ENCODE results near the gene ANKRD36C.
"Not testable (repeated sequence)": the region's sequence is repeated elsewhere in the genome, so short reads cannot be mapped to it uniquely, and the experiment has no call there.

ANKRD36C gene

GRCh38 chr2:95991351-95992094 lies at the start of gene ANKRD36C:
ANKRD36C (minus strand) TSS chr2:95991824; CDS start chr2:95991708, 116 bp downstream.
- in situ Hi-C loops (cut with HindIII; ENCODE audit: low sequenced_read_pairs): not testable (repeated sequence)

GRCh38 chr2:96035554-96035953 lies 43.9 kb upstream of the ANKRD36C start:
- in situ Hi-C loops (cut with HindIII; ENCODE audit: low sequenced_read_pairs): not testable (repeated sequence)

- in situ Hi-C loops (cut with HindIII; ENCODE audit: low sequenced_read_pairs): not testable (repeated sequence)
Measured at GRCh38 chr2:96034792-96035191, 43.2 kb upstream of the ANKRD36C start, which contains the start of gene GPAT2. GPAT2 (minus strand) TSS chr2:96034916; CDS start chr2:96032359, 2,557 bp downstream.

GRCh38 chr2:96033997-96034396 lies 42.4 kb upstream of the ANKRD36C start:
- in situ Hi-C loops (cut with HindIII; ENCODE audit: low sequenced_read_pairs): not testable (repeated sequence)

GRCh38 chr2:96027725-96028325 lies 36.2 kb upstream of the ANKRD36C start:
- in situ Hi-C loops (cut with HindIII; ENCODE audit: low sequenced_read_pairs): not testable (repeated sequence)

GRCh38 chr2:96025755-96026154 lies 34.1 kb upstream of the ANKRD36C start:
- in situ Hi-C loops (cut with HindIII; ENCODE audit: low sequenced_read_pairs): not testable (repeated sequence)

GRCh38 chr2:96025194-96025492 lies 33.5 kb upstream of the ANKRD36C start:
- in situ Hi-C loops (cut with HindIII; ENCODE audit: low sequenced_read_pairs): no loop called here

- in situ Hi-C loops (cut with HindIII; ENCODE audit: low sequenced_read_pairs): no loop called here
Measured at GRCh38 chr2:96024336-96025193, 32.9 kb upstream of the ANKRD36C start.

- in situ Hi-C loops (cut with HindIII; ENCODE audit: low sequenced_read_pairs): not testable (repeated sequence)
Measured at GRCh38 chr2:96023701-96024100, 32.1 kb upstream of the ANKRD36C start.

- in situ Hi-C loops (cut with HindIII; ENCODE audit: low sequenced_read_pairs): not testable (repeated sequence)
Measured at GRCh38 chr2:96022701-96023447, 31.2 kb upstream of the ANKRD36C start.

- in situ Hi-C loops (cut with HindIII; ENCODE audit: low sequenced_read_pairs): not testable (repeated sequence)
Measured at GRCh38 chr2:96022126-96022525, 30.5 kb upstream of the ANKRD36C start.

- in situ Hi-C loops (cut with HindIII; ENCODE audit: low sequenced_read_pairs): not testable (repeated sequence)
Measured at GRCh38 chr2:96021142-96021541, 29.5 kb upstream of the ANKRD36C start.

- in situ Hi-C loops (cut with HindIII; ENCODE audit: low sequenced_read_pairs): not testable (repeated sequence)
Measured at GRCh38 chr2:96019909-96020590, 28.4 kb upstream of the ANKRD36C start.

GRCh38 chr2:96016321-96016720 lies 24.7 kb upstream of the ANKRD36C start:
- in situ Hi-C loops (cut with HindIII; ENCODE audit: low sequenced_read_pairs): not testable (repeated sequence)

GRCh38 chr2:96012792-96013264 lies 21.2 kb upstream of the ANKRD36C start:
- in situ Hi-C loops (cut with HindIII; ENCODE audit: low sequenced_read_pairs): not testable (repeated sequence)

GRCh38 chr2:96012086-96012791 lies 20.6 kb upstream of the ANKRD36C start:
- in situ Hi-C loops (cut with HindIII; ENCODE audit: low sequenced_read_pairs): not testable (repeated sequence)

- in situ Hi-C loops (cut with HindIII; ENCODE audit: low sequenced_read_pairs): not testable (repeated sequence)
Measured at GRCh38 chr2:96011129-96011455, 19.5 kb upstream of the ANKRD36C start.

GRCh38 chr2:96010320-96011128 lies 18.9 kb upstream of the ANKRD36C start:
- in situ Hi-C loops (cut with HindIII; ENCODE audit: low sequenced_read_pairs): not testable (repeated sequence)

GRCh38 chr2:96009833-96010232 lies 18.2 kb upstream of the ANKRD36C start:
- in situ Hi-C loops (cut with HindIII; ENCODE audit: low sequenced_read_pairs): not testable (repeated sequence)

Measured in endothelial cell of hepatic sinusoid (primary cell).